Uterus (tissue), 4 donors: ENCODE measurements around the gene PLCL1. TPM values are rescaled to one million over a fixed set of nuclear protein-coding genes. Genes with fewer than 3 reads are reported as not detected.

Experiments used
- DNase-seq, 2 donors: peaks; one replicate each; pipeline ENCODE4 v3.0.0-alpha.2; 2019 to 2020
- H3K27ac ChIP-seq, 2 donors: fragments of 200-600 bp; sonication (generic); 1 replicate in 1 of 2; 2 replicates in 1 of 2; pipeline ENCODE4 v1.5.1; 2016 to 2018
- H3K27me3 ChIP-seq, 2 donors: fragments of 200-600 bp; sonication (generic); one replicate each; pipeline ENCODE4 v1.5.1; 2018 to 2019; ENCODE audit warnings: control low read depth in 1 of 2
- H3K36me3 ChIP-seq, 2 donors: fragments of 200-600 bp; sonication (generic); one replicate each; pipeline ENCODE4 v1.5.1; 2019; ENCODE audit warnings: control low read depth in 1 of 2
- H3K4me1 ChIP-seq, 2 donors: fragments of 200-600 bp; sonication (generic); one replicate each; pipeline ENCODE4 v1.5.1; 2018 to 2019; ENCODE audit warnings: control low read depth in 1 of 2
- H3K4me3 ChIP-seq, 2 donors: fragments of 200-600 bp; sonication (generic); 1 replicate in 1 of 2; 2 replicates in 1 of 2; pipeline ENCODE4 v1.5.1; 2018 to 2019; ENCODE audit warnings: mild to moderate bottlenecking in 1 of 2
- H3K9me3 ChIP-seq, 2 donors: fragments of 200-600 bp; sonication (generic); one replicate each; pipeline ENCODE4 v1.5.1; 2019; ENCODE audit warnings: control low read depth in 1 of 2
- CTCF ChIP-seq, 4 experiments: fragments of 200-600 bp in 2 of 4; fragments of 450-650 bp in 2 of 4; sonication (generic) in 2 of 4; IDR thresholded peaks; one replicate each; pipeline ENCODE4 v1.5.1; 2016 to 2019; ENCODE audit warnings: antibody characterized with exemption in 4 of 4, mild to moderate bottlenecking in 2 of 4, moderate library complexity in 1 of 4
- POLR2A ChIP-seq, 2 donors: fragments of 450-650 bp; IDR thresholded peaks; one replicate each; pipeline ENCODE4 v1.6.1; 2016; ENCODE audit warnings: antibody characterized with exemption in 2 of 2, mild to moderate bottlenecking in 1 of 2, moderate library complexity in 1 of 2
- intact Hi-C: fragments of 100-400 bp; cut with DNase I; formaldehyde crosslinking; loops from one replicate; pipeline ENCODE4 v1.15.1; 2023; ENCODE audit warnings: low total_unique reads
- total RNA-seq, 4 donors: library from RNA; depleted of rRNA in 3 of 4; stranded (reverse); fragments of >200 nt in 3 of 4; gene quantifications; one replicate each; pipeline versions ENCODE4 v1.1.0 to v1.2.4, GENCODE V29; 2014 to 2023
- donor health status: DM: yes; HTN: yes; CAD: no.

Gene PLCL1
- total RNA-seq, 4 donors from 2014 or later: 7.3 to 32.5 (median 15.0) TPM

GRCh38 chr2:197795277-197795676, 9.1 kb upstream of the PLCL1 start:
- Histone ChIP-seq H3K27ac (no peak overlapping the region), H3K27me3 (no peaks in the 10 kb centered on the region), H3K4me3 (no peak overlapping the region), H3K9me3 (no peaks in the 10 kb centered on the region), H3K4me1 (no peaks in the 10 kb centered on the region), H3K36me3 (no peaks in the 10 kb centered on the region)
- intact Hi-C loops: no loop called here
- TF ChIP-seq POLR2A (IDR thresholded peaks at IDR 0.05): no peak
- no peak for TF ChIP-seq CTCF (IDR thresholded peaks at IDR 0.05)
- no peak for DNase-seq

GRCh38 chr2:197798187-197798586, 6.2 kb upstream of the PLCL1 start:
- H3K27ac ChIP-seq: no peak overlapping the region
- H3K27me3 ChIP-seq: no peaks in the 10 kb centered on the region
- DNase-seq: no peak
- H3K9me3 ChIP-seq: no peaks in the 10 kb centered on the region
- H3K4me1 ChIP-seq: no peaks in the 10 kb centered on the region
- intact Hi-C loops: no loop called here
- H3K4me3 ChIP-seq: no peak overlapping the region
- no peaks in the 10 kb centered on the region for H3K36me3 ChIP-seq
- TF ChIP-seq CTCF (IDR thresholded peaks at IDR 0.05) (no peak), POLR2A (IDR thresholded peaks at IDR 0.05) (no peak)

- intact Hi-C loops: no loop called here
- DNase-seq: no peak
- TF ChIP-seq POLR2A (IDR thresholded peaks at IDR 0.05): no peak
- no peak for TF ChIP-seq CTCF (IDR thresholded peaks at IDR 0.05)
Measured at GRCh38 chr2:197799068-197799467, 5.3 kb upstream of the PLCL1 start.

GRCh38 chr2:197800091-197800490, 4.3 kb upstream of the PLCL1 start:
- Histone ChIP-seq H3K36me3 (no peaks in the 10 kb centered on the region), H3K27ac (no peak overlapping the region), H3K4me1 (no peaks in the 10 kb centered on the region), H3K4me3 (no peak overlapping the region), H3K27me3 (no peaks in the 10 kb centered on the region), H3K9me3 (no peaks in the 10 kb centered on the region)
- no peak for TF ChIP-seq CTCF (IDR thresholded peaks at IDR 0.05)
- TF ChIP-seq POLR2A (IDR thresholded peaks at IDR 0.05): no peak
- intact Hi-C loops: loop anchor here (5.0 kb wide), 2 partner anchors 327 to 497 kb away; no protein-coding TSS in a partner anchor
- no peak for DNase-seq

More at GRCh38 chr2:197799068-197799467, 5.3 kb upstream of the PLCL1 start:
- no peak overlapping the region for H3K4me3 ChIP-seq
- H3K27me3 ChIP-seq: no peaks in the 10 kb centered on the region
- no peaks in the 10 kb centered on the region for H3K9me3 ChIP-seq
- H3K27ac ChIP-seq: no peak overlapping the region
- H3K36me3 ChIP-seq: no peaks in the 10 kb centered on the region
- H3K4me1 ChIP-seq: no peaks in the 10 kb centered on the region

GRCh38 chr2:197801033-197801432, 3.4 kb upstream of the PLCL1 start:
- H3K4me3 ChIP-seq: no peak overlapping the region
- H3K9me3 ChIP-seq: no peaks in the 10 kb centered on the region
- DNase-seq: no peak
- intact Hi-C loops: loop anchor here (5.0 kb wide), 2 partner anchors 326 to 496 kb away; no protein-coding TSS in a partner anchor
- no peaks in the 10 kb centered on the region for H3K36me3 ChIP-seq
- no peak for TF ChIP-seq POLR2A (IDR thresholded peaks at IDR 0.05)
- TF ChIP-seq CTCF (IDR thresholded peaks at IDR 0.05): no peak
- no peaks in the 10 kb centered on the region for H3K27me3 ChIP-seq
- no peak overlapping the region for H3K27ac ChIP-seq
- H3K4me1 ChIP-seq: no peaks in the 10 kb centered on the region
